GM19025 (cell line): ENCODE results near the gene WDTC1.

Experiments
- ATAC-seq: cut with Tn5 transposase; IDR thresholded peaks from one replicate; pipeline ENCODE4 v1.9.1; 2021; ENCODE audit warnings: mild to moderate bottlenecking, low read depth, moderate library complexity; ENCODE audit not compliant: unreplicated experiment

The WDTC1 gene

GRCh38 chr1:27332536-27333281 is 98.3 kb downstream of the WDTC1 start:
- no peak for ATAC-seq

- no peak for ATAC-seq
Observed at GRCh38 chr1:27333717-27334279, 99.4 kb downstream of the WDTC1 start.

GRCh38 chr1:27335506-27336422 is 101.3 kb downstream of the WDTC1 start:
- ATAC-seq = no peak

- no peak for ATAC-seq
Observed at GRCh38 chr1:27336756-27337155, 102.3 kb downstream of the WDTC1 start.

GRCh38 chr1:27338751-27339150 is 104.3 kb downstream of the WDTC1 start:
- ATAC-seq = no peak

GRCh38 chr1:27339213-27339612 is 104.8 kb downstream of the WDTC1 start:
- ATAC-seq = no peak

GRCh38 chr1:27341525-27342252 is 107.3 kb downstream of the WDTC1 start, which contains the start of gene SYTL1:
Gene SYTL1, plus strand, starts transcription at chr1:27342022. Its CDS starts 3,313 bp downstream, at chr1:27345335.
- ATAC-seq = no peak

GRCh38 chr1:27342391-27342777 is 108.0 kb downstream of the WDTC1 start:
- ATAC-seq = no peak

GRCh38 chr1:27342778-27343638 is 108.6 kb downstream of the WDTC1 start:
- ATAC-seq = no peak

- no peak for ATAC-seq
Observed at GRCh38 chr1:27343639-27344025, 109.2 kb downstream of the WDTC1 start.

GRCh38 chr1:27345272-27345671 is 110.8 kb downstream of the WDTC1 start:
- no peak for ATAC-seq

- no peak for ATAC-seq
Observed at GRCh38 chr1:27346357-27346756, 111.9 kb downstream of the WDTC1 start.

GRCh38 chr1:27346991-27347624 is 112.7 kb downstream of the WDTC1 start:
- no peak for ATAC-seq

- no peak for ATAC-seq
Observed at GRCh38 chr1:27348861-27349783, 114.7 kb downstream of the WDTC1 start.

- no peak for ATAC-seq
Observed at GRCh38 chr1:27349784-27350662, 115.6 kb downstream of the WDTC1 start.

GRCh38 chr1:27350663-27351540 is 116.5 kb downstream of the WDTC1 start:
- ATAC-seq = no peak
